ENCODE measurements around the gene CAB39. TPM values are rescaled to one million over a fixed set of nuclear protein-coding genes. Genes with fewer than 3 reads are reported as not detected.

Gene CAB39
- total RNA-seq, 1 donor from 2014 or later = 59.0 TPM

DNA sequence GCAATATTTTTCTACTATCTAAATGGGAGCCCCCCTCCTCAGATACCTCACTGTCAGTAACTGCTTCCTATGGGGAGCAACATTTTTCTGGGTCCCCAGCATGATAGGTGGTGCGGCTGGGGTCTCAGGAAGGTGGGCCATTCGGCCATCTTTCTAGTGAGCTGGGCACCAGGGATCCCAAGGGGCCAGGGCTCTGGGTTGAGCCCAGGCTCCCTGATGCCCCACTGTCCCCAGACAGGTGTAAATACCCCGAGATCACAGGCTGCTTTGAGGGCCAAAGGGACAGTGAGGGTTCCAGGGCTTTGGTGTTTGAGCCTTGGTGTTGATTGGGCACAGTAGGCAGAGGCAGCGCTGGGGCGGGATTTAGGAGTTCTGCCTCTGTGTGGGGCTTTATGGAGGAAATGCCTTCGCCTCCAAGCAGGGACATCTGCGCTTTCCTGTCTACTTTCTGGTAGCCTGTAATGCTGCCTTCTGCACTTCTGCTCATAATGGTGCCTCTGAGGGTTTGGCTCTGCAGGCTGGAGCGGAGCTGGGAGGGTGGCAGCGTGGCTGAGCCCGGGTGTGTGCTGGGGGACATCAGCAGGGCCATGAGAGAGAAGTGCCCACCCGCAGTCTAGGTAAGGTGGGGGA lies 157.4 kb downstream of the CAB39 start:
- H3K4me3 ChIP-seq = no peak overlapping the region
- H2AFZ ChIP-seq (replicated peaks) = no peak overlapping the region
- H3K36me3 Mint-ChIP-seq = peaks cover 5% of the 10 kb centered on the region
- no peaks in the 10 kb centered on the region for H3K36me3 ChIP-seq
- peak overlapping the region; percentile 98 for H3K27ac Mint-ChIP-seq
- DNase-seq (ENCODE audit: low spot score) = no peak
- H3K9me3 ChIP-seq (ENCODE audit: low read depth) = no peaks in the 10 kb centered on the region
- peak overlapping the region; percentile 70 for H3K4me3 Mint-ChIP-seq
- no peaks in the 10 kb centered on the region for H3K27me3 ChIP-seq
- peaks cover 87% of the 10 kb centered on the region for H3K79me2 ChIP-seq (ENCODE audit: low read depth)
- H3F3A ChIP-seq (ENCODE audit: low read depth) = peaks cover 41% of the 10 kb centered on the region
- no peaks in the 10 kb centered on the region for H3K9me3 Mint-ChIP-seq
- H3K9ac ChIP-seq = no peak overlapping the region
- peaks cover 61% of the 10 kb centered on the region for H3K4me1 Mint-ChIP-seq
- no peak overlapping the region for H3K27ac ChIP-seq
- H3K4me1 ChIP-seq = peaks cover 53% of the 10 kb centered on the region
- TF ChIP-seq EZH2 (IDR thresholded peaks at IDR 0.05) (no peak), EZH2phosphoT487 (IDR thresholded peaks at IDR 0.05) (no peak)
- TF ChIP-seq, protein P1, sequence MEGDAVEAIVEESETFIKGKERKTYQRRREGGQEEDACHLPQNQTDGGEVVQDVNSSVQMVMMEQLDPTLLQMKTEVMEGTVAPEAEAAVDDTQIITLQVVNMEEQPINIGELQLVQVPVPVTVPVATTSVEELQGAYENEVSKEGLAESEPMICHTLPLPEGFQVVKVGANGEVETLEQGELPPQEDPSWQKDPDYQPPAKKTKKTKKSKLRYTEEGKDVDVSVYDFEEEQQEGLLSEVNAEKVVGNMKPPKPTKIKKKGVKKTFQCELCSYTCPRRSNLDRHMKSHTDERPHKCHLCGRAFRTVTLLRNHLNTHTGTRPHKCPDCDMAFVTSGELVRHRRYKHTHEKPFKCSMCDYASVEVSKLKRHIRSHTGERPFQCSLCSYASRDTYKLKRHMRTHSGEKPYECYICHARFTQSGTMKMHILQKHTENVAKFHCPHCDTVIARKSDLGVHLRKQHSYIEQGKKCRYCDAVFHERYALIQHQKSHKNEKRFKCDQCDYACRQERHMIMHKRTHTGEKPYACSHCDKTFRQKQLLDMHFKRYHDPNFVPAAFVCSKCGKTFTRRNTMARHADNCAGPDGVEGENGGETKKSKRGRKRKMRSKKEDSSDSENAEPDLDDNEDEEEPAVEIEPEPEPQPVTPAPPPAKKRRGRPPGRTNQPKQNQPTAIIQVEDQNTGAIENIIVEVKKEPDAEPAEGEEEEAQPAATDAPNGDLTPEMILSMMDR (IDR thresholded peaks at IDR 0.05) = no peak
- H3K4me2 ChIP-seq = peak overlapping the region; percentile 68
- peaks cover 6% of the 10 kb centered on the region for H3K27me3 Mint-ChIP-seq (ENCODE audit: insufficient read depth, low read depth)
- H4K20me1 ChIP-seq (ENCODE audit: low read depth) = peaks cover 59% of the 10 kb centered on the region

Small RNA genes within 50 kb of the gene (small RNA-seq; reads per million reads assigned to genes)
- gene BANF1P3 (0.18 reads per million), gene RNU6-268P (not detected)

Other genes starting within 250 kb of the CAB39 start
- gene ITM2C, start 152.1 kb downstream of the CAB39 start, total RNA-seq (ENCODE audit: low replicate concordance) = 84.6 and 146 TPM in 2 replicates
- not detected in 2 replicates for gene GPR55, start 212.4 kb downstream of the CAB39 start, total RNA-seq (ENCODE audit: low replicate concordance)

All from neural progenitor cell (in vitro differentiated cells).